Cerebellar nuclear complex (tissue), 1 donor: ENCODE measurements around the gene DYRK1B.
"Not testable (repeated sequence)": the region's sequence is repeated elsewhere in the genome, so short reads cannot be mapped to it uniquely, and the experiment has no call there.

Experiments
- DNase-seq, 2 experiments: peaks; one replicate each; lab custom pipeline; 2025; lab: John Stamatoyannopoulos, UW

DYRK1B gene

GRCh38 chr19:39809368-39809767, 24.6 kb downstream of the DYRK1B start:
- no peak for DNase-seq

GRCh38 chr19:39808688-39809087, 25.3 kb downstream of the DYRK1B start:
- not testable (repeated sequence) for DNase-seq

GRCh38 chr19:39807846-39808364, 26.1 kb downstream of the DYRK1B start:
- DNase-seq, result no peak

- no peak for DNase-seq
Observed at GRCh38 chr19:39805104-39805503, 28.9 kb downstream of the DYRK1B start.

- DNase-seq, result no peak
Observed at GRCh38 chr19:39802958-39803357, 31.0 kb downstream of the DYRK1B start.

GRCh38 chr19:39797083-39797482, 36.9 kb downstream of the DYRK1B start:
- DNase-seq, result no peak

- DNase-seq, result no peak
Observed at GRCh38 chr19:39796000-39796498, 37.9 kb downstream of the DYRK1B start.

GRCh38 chr19:39795001-39795400, 39.0 kb downstream of the DYRK1B start:
- DNase-seq, result no peak

- no peak for DNase-seq
Observed at GRCh38 chr19:39792999-39793546, 40.9 kb downstream of the DYRK1B start.

- DNase-seq, result no peak
Observed at GRCh38 chr19:39788244-39788643, 45.7 kb downstream of the DYRK1B start.

GRCh38 chr19:39780894-39781293, 53.1 kb downstream of the DYRK1B start:
- no peak for DNase-seq

GRCh38 chr19:39778763-39779162, 55.2 kb downstream of the DYRK1B start, which contains the start of gene LEUTX:
Gene LEUTX, plus strand, starts transcription at chr19:39778854. Its CDS starts 67 bp downstream, at chr19:39778921.
- no peak for DNase-seq
